Activated naive CD8-positive, alpha-beta T cell treated with anti-CD3 and anti-CD28 coated beads for 36 hours (primary cell): ENCODE results near the gene AKAP6. TPM values are rescaled to one million over a fixed set of nuclear protein-coding genes. Genes with fewer than 3 reads are reported as not detected.

ENCODE experiments used
- DNase-seq: peaks from one replicate; pipeline ENCODE4 v3.0.0; 2021
- H3K27ac Mint-ChIP-seq: one replicate; pipeline ENCODE4 v1.8.0; 2022; ENCODE audit warnings: mild to moderate bottlenecking, moderate library complexity, mixed read lengths
- H3K27me3 Mint-ChIP-seq: one replicate; pipeline ENCODE4 v1.8.0; 2022; ENCODE audit warnings: mild to moderate bottlenecking, mixed read lengths
- H3K36me3 Mint-ChIP-seq: one replicate; pipeline ENCODE4 v1.8.0; 2021; ENCODE audit warnings: mild to moderate bottlenecking, mixed read lengths
- H3K4me1 Mint-ChIP-seq: one replicate; pipeline ENCODE4 v1.8.0; 2021; ENCODE audit warnings: mixed read lengths
- H3K4me3 Mint-ChIP-seq: one replicate; pipeline ENCODE4 v1.8.0; 2022; ENCODE audit warnings: mild to moderate bottlenecking, moderate library complexity, mixed read lengths
- H3K9me3 Mint-ChIP-seq: one replicate; pipeline ENCODE4 v1.8.0; 2022; ENCODE audit warnings: mixed read lengths
- total RNA-seq, 2 experiments: library from RNA; stranded (reverse); gene quantifications; one replicate each; pipeline ENCODE4 v1.2.3, GENCODE V29; 2021

The AKAP6 gene
- total RNA-seq, 2 experiments from 2014 or later: 1.3 to 2.1 TPM

GRCh38 chr14:32637582-32637981 lies 308.5 kb downstream of the AKAP6 start:
- H3K27me3 Mint-ChIP-seq: no peaks in the 10 kb centered on the region
- no peak overlapping the region for H3K27ac Mint-ChIP-seq
- no peak overlapping the region for H3K4me3 Mint-ChIP-seq

GRCh38 chr14:32639208-32639607 lies 310.1 kb downstream of the AKAP6 start:
- H3K4me1 Mint-ChIP-seq: no peaks in the 10 kb centered on the region
- no peaks in the 10 kb centered on the region for H3K9me3 Mint-ChIP-seq
- H3K27me3 Mint-ChIP-seq: no peaks in the 10 kb centered on the region
- H3K36me3 Mint-ChIP-seq: no peaks in the 10 kb centered on the region
- H3K4me3 Mint-ChIP-seq: no peak overlapping the region
- H3K27ac Mint-ChIP-seq: no peak overlapping the region
- DNase-seq: no peak

More at GRCh38 chr14:32637582-32637981, 308.5 kb downstream of the AKAP6 start:
- no peak for DNase-seq
- H3K36me3 Mint-ChIP-seq: no peaks in the 10 kb centered on the region
- no peaks in the 10 kb centered on the region for H3K4me1 Mint-ChIP-seq
- H3K9me3 Mint-ChIP-seq: no peaks in the 10 kb centered on the region

- Mint-ChIP-seq H3K36me3 (no peaks in the 10 kb centered on the region), H3K4me3 (no peak overlapping the region), H3K27ac (no peak overlapping the region), H3K4me1 (no peaks in the 10 kb centered on the region), H3K27me3 (no peaks in the 10 kb centered on the region), H3K9me3 (no peaks in the 10 kb centered on the region)
- no peak for DNase-seq
These were observed 316.5 kb downstream of the AKAP6 start for GRCh38 chr14:32645551-32645950.

GRCh38 chr14:32648434-32648833 lies 319.3 kb downstream of the AKAP6 start:
- H3K9me3 Mint-ChIP-seq: no peaks in the 10 kb centered on the region
- H3K27ac Mint-ChIP-seq: no peak overlapping the region
- H3K27me3 Mint-ChIP-seq: no peaks in the 10 kb centered on the region
- no peaks in the 10 kb centered on the region for H3K4me1 Mint-ChIP-seq
- H3K4me3 Mint-ChIP-seq: no peak overlapping the region
- no peaks in the 10 kb centered on the region for H3K36me3 Mint-ChIP-seq
- no peak for DNase-seq

GRCh38 chr14:32650030-32650429 lies 320.9 kb downstream of the AKAP6 start:
- DNase-seq: no peak
- H3K9me3 Mint-ChIP-seq: no peaks in the 10 kb centered on the region

GRCh38 chr14:32650665-32651064 lies 321.6 kb downstream of the AKAP6 start:
- no peak overlapping the region for H3K4me3 Mint-ChIP-seq
- no peak overlapping the region for H3K27ac Mint-ChIP-seq
- no peaks in the 10 kb centered on the region for H3K27me3 Mint-ChIP-seq

More at GRCh38 chr14:32650030-32650429, 320.9 kb downstream of the AKAP6 start:
- H3K4me3 Mint-ChIP-seq: no peak overlapping the region
- no peak overlapping the region for H3K27ac Mint-ChIP-seq
- H3K4me1 Mint-ChIP-seq: no peaks in the 10 kb centered on the region
- no peaks in the 10 kb centered on the region for H3K36me3 Mint-ChIP-seq
- no peaks in the 10 kb centered on the region for H3K27me3 Mint-ChIP-seq

GRCh38 chr14:32654106-32654505 lies 325.0 kb downstream of the AKAP6 start:
- Mint-ChIP-seq H3K27ac (no peak overlapping the region), H3K27me3 (no peaks in the 10 kb centered on the region), H3K4me3 (no peak overlapping the region), H3K4me1 (no peaks in the 10 kb centered on the region), H3K9me3 (no peaks in the 10 kb centered on the region), H3K36me3 (no peaks in the 10 kb centered on the region)
- no peak for DNase-seq

More at GRCh38 chr14:32650665-32651064, 321.6 kb downstream of the AKAP6 start:
- DNase-seq: no peak
- Mint-ChIP-seq H3K9me3 (no peaks in the 10 kb centered on the region), H3K36me3 (no peaks in the 10 kb centered on the region), H3K4me1 (no peaks in the 10 kb centered on the region)

GRCh38 chr14:32656601-32657000 lies 327.5 kb downstream of the AKAP6 start:
- no peaks in the 10 kb centered on the region for H3K9me3 Mint-ChIP-seq

GRCh38 chr14:32657081-32657480 lies 328.0 kb downstream of the AKAP6 start:
- Mint-ChIP-seq H3K36me3 (no peaks in the 10 kb centered on the region), H3K4me1 (no peaks in the 10 kb centered on the region), H3K4me3 (no peak overlapping the region), H3K27me3 (no peaks in the 10 kb centered on the region), H3K27ac (no peak overlapping the region), H3K9me3 (no peaks in the 10 kb centered on the region)
- no peak for DNase-seq

More at GRCh38 chr14:32656601-32657000, 327.5 kb downstream of the AKAP6 start:
- H3K4me1 Mint-ChIP-seq: no peaks in the 10 kb centered on the region
- no peak overlapping the region for H3K27ac Mint-ChIP-seq
- no peak for DNase-seq
- no peak overlapping the region for H3K4me3 Mint-ChIP-seq
- H3K27me3 Mint-ChIP-seq: no peaks in the 10 kb centered on the region
- H3K36me3 Mint-ChIP-seq: no peaks in the 10 kb centered on the region

- no peak overlapping the region for H3K27ac Mint-ChIP-seq
- no peaks in the 10 kb centered on the region for H3K9me3 Mint-ChIP-seq
- DNase-seq: no peak
- H3K4me3 Mint-ChIP-seq: no peak overlapping the region
- no peaks in the 10 kb centered on the region for H3K4me1 Mint-ChIP-seq
- no peaks in the 10 kb centered on the region for H3K36me3 Mint-ChIP-seq
- H3K27me3 Mint-ChIP-seq: no peaks in the 10 kb centered on the region
These were observed 332.1 kb downstream of the AKAP6 start for GRCh38 chr14:32661216-32661615.

- no peaks in the 10 kb centered on the region for H3K9me3 Mint-ChIP-seq
- H3K36me3 Mint-ChIP-seq: no peaks in the 10 kb centered on the region
- no peak overlapping the region for H3K4me3 Mint-ChIP-seq
- DNase-seq: no peak
- H3K27me3 Mint-ChIP-seq: no peaks in the 10 kb centered on the region
- no peak overlapping the region for H3K27ac Mint-ChIP-seq
- H3K4me1 Mint-ChIP-seq: no peaks in the 10 kb centered on the region
These were observed 333.1 kb downstream of the AKAP6 start for GRCh38 chr14:32662211-32662610.

GRCh38 chr14:32666308-32666707 lies 337.2 kb downstream of the AKAP6 start:
- no peaks in the 10 kb centered on the region for H3K36me3 Mint-ChIP-seq
- no peak overlapping the region for H3K27ac Mint-ChIP-seq
- no peaks in the 10 kb centered on the region for H3K27me3 Mint-ChIP-seq
- DNase-seq: no peak
- H3K4me1 Mint-ChIP-seq: no peaks in the 10 kb centered on the region
- no peaks in the 10 kb centered on the region for H3K9me3 Mint-ChIP-seq
- H3K4me3 Mint-ChIP-seq: no peak overlapping the region

- Mint-ChIP-seq H3K36me3 (no peaks in the 10 kb centered on the region), H3K4me3 (no peak overlapping the region), H3K27me3 (no peaks in the 10 kb centered on the region), H3K27ac (no peak overlapping the region), H3K9me3 (peaks cover 2% of the 10 kb centered on the region), H3K4me1 (no peaks in the 10 kb centered on the region)
- no peak for DNase-seq
These were observed 338.2 kb downstream of the AKAP6 start for GRCh38 chr14:32667287-32667686.

- Mint-ChIP-seq H3K36me3 (no peaks in the 10 kb centered on the region), H3K4me3 (no peak overlapping the region), H3K9me3 (peaks cover 2% of the 10 kb centered on the region), H3K27me3 (no peaks in the 10 kb centered on the region), H3K27ac (no peak overlapping the region), H3K4me1 (no peaks in the 10 kb centered on the region)
- DNase-seq: no peak
These were observed 338.7 kb downstream of the AKAP6 start for GRCh38 chr14:32667791-32668190.

GRCh38 chr14:32669391-32669790 lies 340.3 kb downstream of the AKAP6 start:
- H3K9me3 Mint-ChIP-seq: peaks cover 2% of the 10 kb centered on the region
- H3K27me3 Mint-ChIP-seq: no peaks in the 10 kb centered on the region
- no peak overlapping the region for H3K4me3 Mint-ChIP-seq
- H3K4me1 Mint-ChIP-seq: no peaks in the 10 kb centered on the region
- no peaks in the 10 kb centered on the region for H3K36me3 Mint-ChIP-seq
- H3K27ac Mint-ChIP-seq: no peak overlapping the region
- no peak for DNase-seq

GRCh38 chr14:32675433-32675832 lies 346.3 kb downstream of the AKAP6 start:
- H3K9me3 Mint-ChIP-seq: peaks cover 2% of the 10 kb centered on the region
- DNase-seq: no peak
- no peak overlapping the region for H3K4me3 Mint-ChIP-seq
- H3K27ac Mint-ChIP-seq: no peak overlapping the region
- no peaks in the 10 kb centered on the region for H3K27me3 Mint-ChIP-seq
- H3K36me3 Mint-ChIP-seq: no peaks in the 10 kb centered on the region
- no peaks in the 10 kb centered on the region for H3K4me1 Mint-ChIP-seq
